ENCODE results near the gene RALA.

The RALA gene

GRCh38 chr7:39700165-39700564 lies 76.8 kb downstream of the RALA start:
- no peak overlapping the region for H3K27ac ChIP-seq
- TF ChIP-seq CTCF (IDR thresholded peaks at IDR 0.05), result no peak
- no peak for TF ChIP-seq ZFX (IDR thresholded peaks at IDR 0.05; ENCODE audit: borderline replicate concordance)

- no peak overlapping the region for H3K27ac ChIP-seq
- TF ChIP-seq CTCF (IDR thresholded peaks at IDR 0.05) (no peak), ZFX (IDR thresholded peaks at IDR 0.05; ENCODE audit: borderline replicate concordance) (no peak)
These were observed 77.6 kb downstream of the RALA start for GRCh38 chr7:39700932-39701331.

GRCh38 chr7:39702133-39702532 lies 78.8 kb downstream of the RALA start:
- H3K27ac ChIP-seq, result no peak overlapping the region
- TF ChIP-seq ZFX (IDR thresholded peaks at IDR 0.05; ENCODE audit: borderline replicate concordance) (no peak), CTCF (IDR thresholded peaks at IDR 0.05) (no peak)

GRCh38 chr7:39703144-39703543 lies 79.8 kb downstream of the RALA start:
- no peak overlapping the region for H3K27ac ChIP-seq
- TF ChIP-seq ZFX (IDR thresholded peaks at IDR 0.05; ENCODE audit: borderline replicate concordance) (no peak), CTCF (IDR thresholded peaks at IDR 0.05) (no peak)

GRCh38 chr7:39709029-39709428 lies 85.7 kb downstream of the RALA start:
- H3K27ac ChIP-seq, result no peak overlapping the region
- TF ChIP-seq CTCF (IDR thresholded peaks at IDR 0.05) (no peak), ZFX (IDR thresholded peaks at IDR 0.05; ENCODE audit: borderline replicate concordance) (no peak)

GRCh38 chr7:39709768-39710311 lies 86.5 kb downstream of the RALA start:
- no peak overlapping the region for H3K27ac ChIP-seq
- TF ChIP-seq CTCF (IDR thresholded peaks at IDR 0.05), result no peak

- H3K27ac ChIP-seq, result no peak overlapping the region
- TF ChIP-seq ZFX (IDR thresholded peaks at IDR 0.05; ENCODE audit: borderline replicate concordance), result no peak
These were observed 89.4 kb downstream of the RALA start for GRCh38 chr7:39712751-39713150.

- H3K27ac ChIP-seq, result no peak overlapping the region
- TF ChIP-seq CTCF (IDR thresholded peaks at IDR 0.05) (no peak), ZFX (IDR thresholded peaks at IDR 0.05; ENCODE audit: borderline replicate concordance) (no peak)
These were observed 91.2 kb downstream of the RALA start for GRCh38 chr7:39714447-39715091.

All from 22Rv1 (cell line).